ENCODE measurements around the gene GLIS1.

The GLIS1 gene

GRCh38 chr1:53738205-53739108, 507 bp downstream of the GLIS1 start:
- DNase-seq (ENCODE audit: low spot score), result peak; percentile 42
- in situ Hi-C loops (cut with MboI; ENCODE audit: low pct_unique_long_range_greater_than_20kb, low sequenced_read_pairs, unreplicated experiment), result no loop called here
- TF ChIP-seq CTCF (IDR thresholded peaks at IDR 0.05; ENCODE audit: extremely low read depth, insufficient read depth, missing control alignments), result no peak

DNA sequence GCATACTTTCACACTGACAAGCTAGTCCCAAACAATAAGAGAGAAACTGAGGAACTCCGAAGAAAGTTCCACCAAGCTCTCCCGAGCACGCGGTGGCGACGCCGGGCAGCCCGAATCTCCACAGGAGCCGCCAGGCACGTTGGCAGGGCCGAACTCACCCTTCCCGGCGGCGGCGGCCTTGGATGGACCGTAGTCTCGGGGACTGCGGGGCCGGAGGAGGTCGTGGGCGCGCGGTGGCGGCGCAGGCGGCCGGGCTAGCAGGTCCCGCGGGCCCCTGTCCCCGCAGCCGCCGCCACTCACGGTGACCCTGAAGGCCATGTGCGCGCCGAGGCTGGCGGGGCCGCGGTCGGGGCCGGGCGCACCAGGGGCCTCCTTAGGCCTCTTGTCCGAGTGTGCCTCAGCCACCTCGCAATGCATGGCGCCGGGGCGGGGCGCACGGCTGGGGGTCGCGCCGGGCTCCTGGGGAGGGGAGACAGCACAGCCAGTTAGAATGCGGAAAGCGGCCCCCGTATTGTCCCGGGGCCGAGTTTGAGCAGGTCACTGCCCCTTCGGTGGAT, 1.2 kb downstream of the GLIS1 start:
- no peak for TF ChIP-seq CTCF (IDR thresholded peaks at IDR 0.05; ENCODE audit: extremely low read depth, insufficient read depth, missing control alignments)
- peak; percentile 33 for DNase-seq (ENCODE audit: low spot score)
- in situ Hi-C loops (cut with MboI; ENCODE audit: low pct_unique_long_range_greater_than_20kb, low sequenced_read_pairs, unreplicated experiment), result no loop called here

- no peak for DNase-seq (ENCODE audit: low spot score)
- no peak for TF ChIP-seq CTCF (IDR thresholded peaks at IDR 0.05; ENCODE audit: extremely low read depth, insufficient read depth, missing control alignments)
- in situ Hi-C loops (cut with MboI; ENCODE audit: low pct_unique_long_range_greater_than_20kb, low sequenced_read_pairs, unreplicated experiment), result no loop called here
These were observed 2.7 kb downstream of the GLIS1 start for GRCh38 chr1:53736290-53736689.

GRCh38 chr1:53735681-53736080, 3.3 kb downstream of the GLIS1 start:
- TF ChIP-seq CTCF (IDR thresholded peaks at IDR 0.05; ENCODE audit: extremely low read depth, insufficient read depth, missing control alignments), result no peak
- no peak for DNase-seq (ENCODE audit: low spot score)
- in situ Hi-C loops (cut with MboI; ENCODE audit: low pct_unique_long_range_greater_than_20kb, low sequenced_read_pairs, unreplicated experiment), result no loop called here

DNA sequence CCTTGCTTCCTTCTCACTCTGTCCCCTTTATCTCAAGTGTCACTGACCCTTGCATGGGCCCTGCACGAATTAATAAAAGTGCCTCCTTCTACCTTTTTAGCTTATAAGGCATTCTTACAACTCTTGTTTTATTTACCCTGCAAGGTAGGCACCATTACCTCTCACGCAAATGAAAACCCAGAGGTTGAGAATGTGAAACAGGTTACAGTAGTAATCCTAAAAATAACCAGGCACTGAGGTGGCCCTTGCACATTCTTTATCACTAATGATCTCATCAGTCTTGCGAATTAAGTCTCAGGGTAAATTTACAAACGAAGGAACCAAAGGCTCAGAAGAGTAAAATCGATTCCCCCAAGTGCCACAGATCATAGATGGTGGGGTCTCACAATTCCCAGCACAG, 3.7 kb downstream of the GLIS1 start:
- no peak for DNase-seq (ENCODE audit: low spot score)

GRCh38 chr1:53734650-53735211, 4.2 kb downstream of the GLIS1 start:
- no peak for TF ChIP-seq CTCF (IDR thresholded peaks at IDR 0.05; ENCODE audit: extremely low read depth, insufficient read depth, missing control alignments)
- no peak for DNase-seq (ENCODE audit: low spot score)
- in situ Hi-C loops (cut with MboI; ENCODE audit: low pct_unique_long_range_greater_than_20kb, low sequenced_read_pairs, unreplicated experiment), result no loop called here

More for the DNA sequence above, 3.7 kb downstream of the GLIS1 start:
- no peak for TF ChIP-seq CTCF (IDR thresholded peaks at IDR 0.05; ENCODE audit: extremely low read depth, insufficient read depth, missing control alignments)
- in situ Hi-C loops (cut with MboI; ENCODE audit: low pct_unique_long_range_greater_than_20kb, low sequenced_read_pairs, unreplicated experiment), result no loop called here

Data from GM13977 (cell line).